ENCODE data around the gene CCDC116. TPM values are rescaled to one million over a fixed set of nuclear protein-coding genes. Genes with fewer than 3 reads are reported as not detected.

Gene CCDC116
- total RNA-seq, 2 donors from 2014 or later = 0.59 TPM; not detected in 1

DNA sequence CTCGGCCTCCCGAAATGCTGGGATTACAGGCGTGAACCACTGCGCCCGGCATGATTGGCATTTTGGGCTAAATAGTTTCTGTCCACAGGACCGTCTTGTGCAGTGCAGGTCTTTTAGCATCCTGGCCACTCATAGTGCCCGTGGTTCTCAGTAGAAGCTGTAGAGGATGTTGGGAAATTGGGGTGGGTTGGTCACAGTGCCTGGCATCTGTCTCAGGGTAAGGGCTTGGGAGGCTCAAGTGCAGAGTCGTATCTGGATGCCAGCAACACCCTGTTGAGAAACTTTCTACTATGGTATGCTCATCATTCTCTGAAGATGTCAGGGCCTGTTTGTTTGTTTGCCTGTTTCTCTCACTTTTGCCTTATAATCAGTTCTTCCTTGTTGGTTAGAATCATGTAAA, 43.2 kb upstream of the CCDC116 start:
- DNase-seq = no peak
- no peaks in the 10 kb centered on the region for H3K27me3 ChIP-seq
- intact Hi-C loops (cut with DNase I) = no loop called here
- H3K36me3 ChIP-seq = peaks cover 10% of the 10 kb centered on the region
- TF ChIP-seq, protein P1, sequence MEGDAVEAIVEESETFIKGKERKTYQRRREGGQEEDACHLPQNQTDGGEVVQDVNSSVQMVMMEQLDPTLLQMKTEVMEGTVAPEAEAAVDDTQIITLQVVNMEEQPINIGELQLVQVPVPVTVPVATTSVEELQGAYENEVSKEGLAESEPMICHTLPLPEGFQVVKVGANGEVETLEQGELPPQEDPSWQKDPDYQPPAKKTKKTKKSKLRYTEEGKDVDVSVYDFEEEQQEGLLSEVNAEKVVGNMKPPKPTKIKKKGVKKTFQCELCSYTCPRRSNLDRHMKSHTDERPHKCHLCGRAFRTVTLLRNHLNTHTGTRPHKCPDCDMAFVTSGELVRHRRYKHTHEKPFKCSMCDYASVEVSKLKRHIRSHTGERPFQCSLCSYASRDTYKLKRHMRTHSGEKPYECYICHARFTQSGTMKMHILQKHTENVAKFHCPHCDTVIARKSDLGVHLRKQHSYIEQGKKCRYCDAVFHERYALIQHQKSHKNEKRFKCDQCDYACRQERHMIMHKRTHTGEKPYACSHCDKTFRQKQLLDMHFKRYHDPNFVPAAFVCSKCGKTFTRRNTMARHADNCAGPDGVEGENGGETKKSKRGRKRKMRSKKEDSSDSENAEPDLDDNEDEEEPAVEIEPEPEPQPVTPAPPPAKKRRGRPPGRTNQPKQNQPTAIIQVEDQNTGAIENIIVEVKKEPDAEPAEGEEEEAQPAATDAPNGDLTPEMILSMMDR (IDR thresholded peaks at IDR 0.05) = no peak
- H3K9me3 ChIP-seq = no peaks in the 10 kb centered on the region
- no peak overlapping the region for H3K9ac ChIP-seq (ENCODE audit: low read depth in 2 of 2, low read length in 2 of 2)
- H3K4me1 ChIP-seq = no peaks in the 10 kb centered on the region
- no peak overlapping the region for H3K27ac ChIP-seq
- H3K4me3 ChIP-seq = no peak overlapping the region

DNA sequence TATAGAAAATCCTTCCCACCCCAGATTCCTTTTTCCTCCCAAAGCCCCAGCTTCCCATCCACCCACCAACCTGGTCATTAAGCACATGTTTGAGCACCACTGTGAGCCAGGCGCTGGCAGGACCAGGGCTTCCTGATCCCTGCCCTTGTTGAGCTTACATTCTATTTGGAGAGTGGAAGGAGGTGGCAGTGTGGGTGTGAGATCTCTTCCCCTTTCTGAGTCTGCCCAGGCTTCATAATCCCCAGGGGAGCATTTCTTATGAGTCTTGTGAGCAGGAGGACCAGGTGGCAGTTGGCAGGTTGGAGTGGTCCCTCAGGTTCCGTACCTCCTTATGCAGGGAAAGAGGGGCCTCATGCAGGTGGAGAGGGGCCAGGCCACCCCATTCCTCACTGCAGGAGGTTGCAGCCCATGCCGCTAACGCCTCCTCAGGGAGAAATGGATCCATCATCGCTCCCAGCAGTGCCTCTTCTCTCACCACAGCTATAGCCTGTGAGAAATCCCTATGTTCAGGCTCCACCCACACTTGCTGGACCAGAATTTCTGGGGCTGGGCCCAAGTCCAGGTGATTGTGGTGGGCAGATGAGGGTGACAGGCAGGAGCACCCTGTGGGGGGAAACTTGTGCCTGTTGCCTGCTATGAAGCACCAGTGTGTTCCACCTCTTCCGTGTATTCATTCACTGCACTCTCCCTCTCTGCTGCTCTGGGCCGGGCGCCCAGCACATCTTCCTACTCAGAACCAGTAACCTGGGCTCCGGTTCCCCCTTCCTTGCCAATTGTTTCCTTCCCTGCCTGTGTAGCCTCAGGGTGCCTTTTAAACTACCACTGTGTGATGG, 41.5 kb upstream of the CCDC116 start:
- TF ChIP-seq, protein P1 (IDR thresholded peaks at IDR 0.05) = no peak
- Histone ChIP-seq H3K36me3 (peaks cover 18% of the 10 kb centered on the region), H3K27ac (no peak overlapping the region), H3K27me3 (no peaks in the 10 kb centered on the region), H3K9ac (ENCODE audit: low read depth in 2 of 2, low read length in 2 of 2) (no peak overlapping the region), H3K4me1 (no peaks in the 10 kb centered on the region), H3K4me3 (no peak overlapping the region), H3K9me3 (no peaks in the 10 kb centered on the region)
- DNase-seq = no peak
- intact Hi-C loops (cut with DNase I) = no loop called here

DNA sequence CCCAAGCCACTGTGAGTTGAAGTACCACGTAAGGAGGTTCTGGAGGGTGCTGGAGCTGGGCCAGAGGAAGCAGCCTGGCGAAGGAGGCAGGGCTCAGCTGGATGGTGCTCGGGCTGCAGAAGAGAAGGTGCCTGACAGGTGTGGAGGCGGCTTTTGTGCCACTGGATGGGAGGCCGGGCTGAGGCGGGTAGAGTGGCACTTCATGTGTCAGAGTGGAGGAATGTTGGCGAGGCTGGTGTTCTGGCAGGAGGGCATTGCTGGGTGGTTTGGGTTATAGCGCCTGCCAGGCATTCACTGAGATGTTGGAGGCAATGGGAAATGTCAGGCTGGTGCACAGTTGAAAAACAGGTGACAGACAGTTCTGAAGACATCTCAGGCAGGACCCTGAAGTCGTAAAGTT, 40.9 kb upstream of the CCDC116 start:
- H3K36me3 ChIP-seq = peaks cover 18% of the 10 kb centered on the region
- H3K27ac ChIP-seq = no peak overlapping the region
- no peak for DNase-seq
- H3K4me3 ChIP-seq = no peak overlapping the region
- H3K27me3 ChIP-seq = no peaks in the 10 kb centered on the region
- H3K9me3 ChIP-seq = no peaks in the 10 kb centered on the region
- H3K4me1 ChIP-seq = no peaks in the 10 kb centered on the region
- no peak overlapping the region for H3K9ac ChIP-seq (ENCODE audit: low read depth in 2 of 2, low read length in 2 of 2)
- TF ChIP-seq, protein P1 (IDR thresholded peaks at IDR 0.05) = no peak
- intact Hi-C loops (cut with DNase I) = no loop called here

DNA sequence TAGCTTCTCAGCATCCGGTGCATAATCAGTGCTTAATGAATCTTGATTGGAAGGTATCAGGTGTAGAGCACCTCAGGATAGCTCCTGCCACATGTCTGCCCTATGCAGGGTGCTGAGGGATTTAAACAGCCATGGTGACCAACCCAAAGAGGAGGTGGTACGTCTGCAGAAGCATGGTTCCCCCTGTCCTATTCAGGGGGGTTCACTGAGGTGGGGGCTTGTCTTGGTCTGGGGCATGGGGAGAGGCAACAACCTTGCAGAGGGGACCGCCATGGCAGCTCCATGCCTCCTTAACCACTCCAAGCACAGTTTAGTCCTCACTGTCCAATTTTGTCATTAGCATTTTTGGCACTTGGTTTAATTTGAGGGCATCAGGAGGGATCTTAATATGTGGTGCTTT, 40.1 kb upstream of the CCDC116 start:
- H3K4me1 ChIP-seq = no peaks in the 10 kb centered on the region
- peaks cover 18% of the 10 kb centered on the region for H3K36me3 ChIP-seq
- H3K9ac ChIP-seq (ENCODE audit: low read depth in 2 of 2, low read length in 2 of 2) = no peak overlapping the region
- DNase-seq = no peak
- no peaks in the 10 kb centered on the region for H3K9me3 ChIP-seq
- H3K4me3 ChIP-seq = no peak overlapping the region
- intact Hi-C loops (cut with DNase I) = no loop called here
- H3K27ac ChIP-seq = no peak overlapping the region
- TF ChIP-seq, protein P1 (IDR thresholded peaks at IDR 0.05) = no peak
- H3K27me3 ChIP-seq = no peaks in the 10 kb centered on the region

DNA sequence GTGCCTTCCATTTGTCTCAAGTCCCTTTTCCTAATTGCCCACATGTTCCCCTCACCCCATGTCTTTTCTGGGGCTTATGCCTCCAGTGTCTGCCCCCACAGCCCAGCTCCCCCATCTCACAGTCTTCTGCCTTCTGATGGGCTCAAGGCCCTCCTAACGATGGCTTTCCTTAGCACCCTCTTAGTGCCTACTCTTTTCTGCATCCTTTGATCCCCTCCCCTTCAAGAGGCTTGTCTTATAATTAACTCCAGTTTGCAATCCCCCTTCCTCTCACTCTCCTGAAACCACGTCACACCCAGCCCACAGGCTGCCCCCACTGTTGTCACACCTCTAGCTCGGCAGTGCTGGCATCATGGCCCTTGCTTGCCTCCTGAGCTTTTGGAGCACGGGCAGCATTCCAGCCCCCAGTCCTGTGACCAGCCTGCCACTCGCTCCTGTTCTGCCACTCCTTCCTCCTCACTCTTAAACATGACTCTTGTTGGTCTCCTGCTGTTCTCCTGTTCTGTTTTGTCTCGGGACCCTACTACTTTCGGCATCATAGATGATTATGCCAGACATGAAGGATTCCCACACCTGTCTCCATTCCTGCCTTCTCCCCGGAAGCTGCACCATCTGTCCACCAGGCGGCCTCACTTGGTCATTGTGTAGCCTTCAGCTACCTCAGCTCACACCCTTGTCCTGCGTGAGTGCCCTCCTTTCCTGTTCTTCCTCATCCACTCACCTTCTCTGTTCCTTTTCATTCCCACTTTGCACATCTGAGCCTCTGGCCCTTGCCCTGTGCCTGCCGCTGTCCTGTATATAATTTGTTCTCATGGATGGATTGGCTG, 38.9 kb upstream of the CCDC116 start:
- intact Hi-C loops (cut with DNase I) = no loop called here
- H3K36me3 ChIP-seq = peaks cover 18% of the 10 kb centered on the region

More for the DNA sequence above, 38.9 kb upstream of the CCDC116 start:
- TF ChIP-seq, protein P1 (IDR thresholded peaks at IDR 0.05) = peak; percentile 12
- peak; percentile 40 for DNase-seq
- no peak overlapping the region for H3K4me3 ChIP-seq
- H3K27me3 ChIP-seq = no peaks in the 10 kb centered on the region
- no peak overlapping the region for H3K9ac ChIP-seq (ENCODE audit: low read depth in 2 of 2, low read length in 2 of 2)
- no peaks in the 10 kb centered on the region for H3K9me3 ChIP-seq
- H3K27ac ChIP-seq = no peak overlapping the region
- no peaks in the 10 kb centered on the region for H3K4me1 ChIP-seq

Data from colonic mucosa (tissue), 4 donors.